ENCODE results near the gene ALG2. TPM values are rescaled to one million over a fixed set of nuclear protein-coding genes. Genes with fewer than 3 reads are reported as not detected.

ALG2 gene
- total and polyA plus RNA-seq, 11 donors: 8.7 to 21.6 (median 14.8) TPM

GRCh38 chr9:99266255-99267023, 44.7 kb upstream of the ALG2 start:
- no peak overlapping the region for H3K4me3 ChIP-seq
- intact Hi-C loops (cut with DNase I): loop anchor here in 3 of 10 donors (5.0 to 10.0 kb wide), 5 partner anchors 79 to 758 kb away; partner anchors contain the start of gene NR4A3 (in 2 of the 3)
- no peak overlapping the region for H3K27ac ChIP-seq

GRCh38 chr9:99265691-99266090, 43.9 kb upstream of the ALG2 start:
- no peak for DNase-seq
- H3K4me1 ChIP-seq: peaks cover 0 to 10% (median 2%) of the 10 kb centered on the region in 12 donors
- H3K9me3 ChIP-seq: no peaks in the 10 kb centered on the region
- TF ChIP-seq POLR2A (IDR thresholded peaks at IDR 0.05) (no peak), CTCF (IDR thresholded peaks at IDR 0.05) (no peak)
- no peak for ATAC-seq
- no peaks in the 10 kb centered on the region for H3K27me3 ChIP-seq
- H3K36me3 ChIP-seq: no peaks in the 10 kb centered on the region
- WGBS, 4 donors: 27 to 39% (median 32%) methylated on average over 2 of the region's 2 CpGs
- no peak overlapping the region for H3K27ac ChIP-seq
- intact Hi-C loops (cut with DNase I): loop anchor here in 3 of 10 donors (5.0 to 10.0 kb wide), 5 partner anchors 78 to 759 kb away; partner anchors contain the start of gene NR4A3 (in 2 of the 3)
- H3K4me3 ChIP-seq: no peak overlapping the region

More at GRCh38 chr9:99266255-99267023, 44.7 kb upstream of the ALG2 start:
- WGBS, 4 donors: 15 to 19% (median 16%) methylated on average over 15 to 17 of the region's 17 CpGs
- no peaks in the 10 kb centered on the region for H3K36me3 ChIP-seq
- H3K27me3 ChIP-seq: no peaks in the 10 kb centered on the region
- H3K9me3 ChIP-seq: no peaks in the 10 kb centered on the region
- peaks cover 0 to 10% (median 2%) of the 10 kb centered on the region in 12 donors for H3K4me1 ChIP-seq
- peak; percentile 63 to 79 (median 66) for DNase-seq
- peak; percentile 55 to 88 (median 82) for ATAC-seq
- TF ChIP-seq POLR2A (IDR thresholded peaks at IDR 0.05) (no peak), CTCF (IDR thresholded peaks at IDR 0.05) (peak; percentile 65 to 90 (median 78))

GRCh38 chr9:99264070-99264680, 42.4 kb upstream of the ALG2 start:
- intact Hi-C loops (cut with DNase I): loop anchor here in 2 of 10 donors (10.0 kb wide), 2 partner anchors 79 to 761 kb away; no protein-coding TSS in a partner anchor
- no peaks in the 10 kb centered on the region for H3K27me3 ChIP-seq
- H3K4me3 ChIP-seq: no peak overlapping the region
- WGBS, 4 donors: 90 to 95% (median 92%) methylated on average over 3 of the region's 3 CpGs
- peaks cover 0 to 22% (median 9%) of the 10 kb centered on the region in 12 donors for H3K4me1 ChIP-seq
- H3K27ac ChIP-seq: no peak overlapping the region
- TF ChIP-seq CTCF (IDR thresholded peaks at IDR 0.05): peak in 2 of 12 donors; percentile 13 to 15
- no peak for TF ChIP-seq POLR2A (IDR thresholded peaks at IDR 0.05)
- H3K9me3 ChIP-seq: no peaks in the 10 kb centered on the region
- H3K36me3 ChIP-seq: no peaks in the 10 kb centered on the region
- DNase-seq (no peak), ATAC-seq (no peak)

GRCh38 chr9:99262949-99263418, 41.2 kb upstream of the ALG2 start:
- Histone ChIP-seq H3K27me3 (no peaks in the 10 kb centered on the region), H3K27ac (no peak overlapping the region), H3K9me3 (no peaks in the 10 kb centered on the region), H3K4me3 (no peak overlapping the region), H3K36me3 (no peaks in the 10 kb centered on the region), H3K4me1 (peaks cover 0 to 31% (median 12%) of the 10 kb centered on the region in 12 donors)
- WGBS, 4 donors: 83 to 89% (median 86%) methylated on average over 7 of the region's 7 CpGs
- ATAC-seq (no peak), DNase-seq (no peak)
- no peak for TF ChIP-seq POLR2A (IDR thresholded peaks at IDR 0.05)
- TF ChIP-seq CTCF (IDR thresholded peaks at IDR 0.05): no peak
- intact Hi-C loops (cut with DNase I): loop anchor here in 2 of 10 donors (10.0 kb wide), 2 partner anchors 78 to 762 kb away; no protein-coding TSS in a partner anchor

All from heart left ventricle (tissue), 16 donors.